SK-N-MC (cell line): ENCODE results near the gene RPS6KL1.

Source experiments
- EZH2 ChIP-seq: fragments of 200-600 bp; sonication (generic); IDR thresholded peaks from one replicate; pipeline ENCODE4 v1.6.1; 2017; ENCODE audit warnings: antibody characterized with exemption
- FOXP2 ChIP-seq: optimal IDR thresholded peaks from 2 replicates; pipeline ENCODE3; 2011; ENCODE audit warnings: mild to moderate bottlenecking, moderate library complexity; ENCODE audit not compliant: insufficient read depth; ENCODE audit errors: extremely low read length, control extremely low read depth
- POLR2AphosphoS5 ChIP-seq: IDR thresholded peaks from 2 replicates; pipeline ENCODE4 v1.6.1; 2012; ENCODE audit warnings: mild to moderate bottlenecking, low read depth, low read length, borderline replicate concordance

- TF ChIP-seq EZH2 (no peak), POLR2AphosphoS5 (no peak), FOXP2 (no peak)
These were observed 37.7 kb upstream of the RPS6KL1 start for GRCh38 chr14:74960736-74961135.
